ENCODE data around the gene RMC1. TPM values are rescaled to one million over a fixed set of nuclear protein-coding genes. Genes with fewer than 3 reads are reported as not detected.
"Not testable (repeated sequence)": the region's sequence is repeated elsewhere in the genome, so short reads cannot be mapped to it uniquely, and the experiment has no call there.

The RMC1 gene
- polyA plus RNA-seq, 1 donor, result 14.1 TPM

GRCh38 chr18:23532848-23533247, 29.5 kb downstream of the RMC1 start:
- DNase-seq (ENCODE audit: low read depth), result no peak

- DNase-seq (ENCODE audit: low read depth), result no peak
Observed at GRCh38 chr18:23534276-23534675, 31.0 kb downstream of the RMC1 start.

- DNase-seq (ENCODE audit: low read depth), result no peak
Observed at GRCh38 chr18:23536204-23536603, 32.9 kb downstream of the RMC1 start.

- no peak for DNase-seq (ENCODE audit: low read depth)
Observed at GRCh38 chr18:23537274-23537673, 34.0 kb downstream of the RMC1 start.

GRCh38 chr18:23538001-23538400, 34.7 kb downstream of the RMC1 start:
- no peak for DNase-seq (ENCODE audit: low read depth)

GRCh38 chr18:23538870-23539269, 35.6 kb downstream of the RMC1 start:
- no peak for DNase-seq (ENCODE audit: low read depth)

GRCh38 chr18:23539296-23539695, 36.0 kb downstream of the RMC1 start:
- no peak for DNase-seq (ENCODE audit: low read depth)

GRCh38 chr18:23539911-23540525, 36.7 kb downstream of the RMC1 start:
- DNase-seq (ENCODE audit: low read depth), result no peak

- DNase-seq (ENCODE audit: low read depth), result peak; percentile 9
Observed at GRCh38 chr18:23540867-23541266, 37.6 kb downstream of the RMC1 start.

GRCh38 chr18:23541349-23542093, 38.2 kb downstream of the RMC1 start:
- DNase-seq (ENCODE audit: low read depth), result no peak

- no peak for DNase-seq (ENCODE audit: low read depth)
Observed at GRCh38 chr18:23542461-23542860, 39.1 kb downstream of the RMC1 start.

GRCh38 chr18:23545247-23545789, 42.0 kb downstream of the RMC1 start:
- no peak for DNase-seq (ENCODE audit: low read depth)

GRCh38 chr18:23547306-23547705, 44.0 kb downstream of the RMC1 start:
- DNase-seq (ENCODE audit: low read depth), result no peak

- no peak for DNase-seq (ENCODE audit: low read depth)
Observed at GRCh38 chr18:23547846-23548245, 44.5 kb downstream of the RMC1 start.

- DNase-seq (ENCODE audit: low read depth), result no peak
Observed at GRCh38 chr18:23548275-23548674, 45.0 kb downstream of the RMC1 start.

- DNase-seq (ENCODE audit: low read depth), result no peak
Observed at GRCh38 chr18:23548719-23549118, 45.4 kb downstream of the RMC1 start.

GRCh38 chr18:23550898-23551297, 47.6 kb downstream of the RMC1 start:
- DNase-seq (ENCODE audit: low read depth), result no peak

- no peak for DNase-seq (ENCODE audit: low read depth)
Observed at GRCh38 chr18:23551978-23552377, 48.7 kb downstream of the RMC1 start.

- no peak for DNase-seq (ENCODE audit: low read depth)
Observed at GRCh38 chr18:23552505-23552904, 49.2 kb downstream of the RMC1 start.

GRCh38 chr18:23553887-23554286, 50.6 kb downstream of the RMC1 start:
- DNase-seq (ENCODE audit: low read depth), result no peak

- no peak for DNase-seq (ENCODE audit: low read depth)
Observed at GRCh38 chr18:23556145-23556780, 53.0 kb downstream of the RMC1 start.

- DNase-seq (ENCODE audit: low read depth), result not testable (repeated sequence)
Observed at GRCh38 chr18:23557511-23557910, 54.2 kb downstream of the RMC1 start.

- no peak for DNase-seq (ENCODE audit: low read depth)
Observed at GRCh38 chr18:23560186-23560585, 56.9 kb downstream of the RMC1 start.
